GM13977 (cell line): ENCODE results near the gene SF3A1.

Source experiments
- DNase-seq: peaks from one replicate; pipeline ENCODE4 v3.0.0; 2012; ENCODE audit warnings: low spot score
- in situ Hi-C: fragments of 300-500 bp; cut with MboI; formaldehyde crosslinking; loops from one replicate; pipeline ENCODE4 v1.12.0; 2022; ENCODE audit warnings: low sequenced_read_pairs, low pct_unique_long_range_greater_than_20kb, mixed read lengths, inconsistent platforms; ENCODE audit not compliant: unreplicated experiment
- TF ChIP-seq, protein P1 (sequence below): IDR thresholded peaks from 2 replicates; pipeline ENCODE4 v1.5.1; 2012; ENCODE audit warnings: mild to moderate bottlenecking, control low read depth; ENCODE audit not compliant: insufficient read depth; ENCODE audit errors: extremely low read depth, missing control alignments

The SF3A1 gene

DNA sequence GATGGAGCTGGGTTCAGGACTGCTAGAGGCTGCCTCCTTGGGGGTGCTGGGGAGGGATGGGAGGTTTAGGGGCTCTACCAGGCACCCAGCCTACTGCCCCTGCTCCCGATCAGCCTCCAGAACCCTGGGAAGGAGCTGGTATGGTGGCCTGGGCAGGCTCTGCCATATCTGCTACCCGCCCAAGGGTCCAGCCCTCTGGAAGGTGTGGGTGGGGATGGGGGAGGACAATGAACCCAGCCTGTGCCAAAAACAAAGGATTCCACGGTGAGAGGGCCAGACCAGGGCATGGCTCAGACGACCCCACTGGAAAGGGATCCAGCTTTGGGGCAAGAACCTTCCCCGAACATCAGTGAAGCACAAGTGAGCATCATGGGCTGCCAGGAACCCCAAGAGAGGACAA, 70.4 kb downstream of the SF3A1 start:
- in situ Hi-C loops = loop anchor here (10.0 kb wide), 1 partner anchor 98 kb away; the partner anchor contains the start of gene RNF215
- no peak for DNase-seq
- TF ChIP-seq, protein P1, sequence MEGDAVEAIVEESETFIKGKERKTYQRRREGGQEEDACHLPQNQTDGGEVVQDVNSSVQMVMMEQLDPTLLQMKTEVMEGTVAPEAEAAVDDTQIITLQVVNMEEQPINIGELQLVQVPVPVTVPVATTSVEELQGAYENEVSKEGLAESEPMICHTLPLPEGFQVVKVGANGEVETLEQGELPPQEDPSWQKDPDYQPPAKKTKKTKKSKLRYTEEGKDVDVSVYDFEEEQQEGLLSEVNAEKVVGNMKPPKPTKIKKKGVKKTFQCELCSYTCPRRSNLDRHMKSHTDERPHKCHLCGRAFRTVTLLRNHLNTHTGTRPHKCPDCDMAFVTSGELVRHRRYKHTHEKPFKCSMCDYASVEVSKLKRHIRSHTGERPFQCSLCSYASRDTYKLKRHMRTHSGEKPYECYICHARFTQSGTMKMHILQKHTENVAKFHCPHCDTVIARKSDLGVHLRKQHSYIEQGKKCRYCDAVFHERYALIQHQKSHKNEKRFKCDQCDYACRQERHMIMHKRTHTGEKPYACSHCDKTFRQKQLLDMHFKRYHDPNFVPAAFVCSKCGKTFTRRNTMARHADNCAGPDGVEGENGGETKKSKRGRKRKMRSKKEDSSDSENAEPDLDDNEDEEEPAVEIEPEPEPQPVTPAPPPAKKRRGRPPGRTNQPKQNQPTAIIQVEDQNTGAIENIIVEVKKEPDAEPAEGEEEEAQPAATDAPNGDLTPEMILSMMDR = no peak

DNA sequence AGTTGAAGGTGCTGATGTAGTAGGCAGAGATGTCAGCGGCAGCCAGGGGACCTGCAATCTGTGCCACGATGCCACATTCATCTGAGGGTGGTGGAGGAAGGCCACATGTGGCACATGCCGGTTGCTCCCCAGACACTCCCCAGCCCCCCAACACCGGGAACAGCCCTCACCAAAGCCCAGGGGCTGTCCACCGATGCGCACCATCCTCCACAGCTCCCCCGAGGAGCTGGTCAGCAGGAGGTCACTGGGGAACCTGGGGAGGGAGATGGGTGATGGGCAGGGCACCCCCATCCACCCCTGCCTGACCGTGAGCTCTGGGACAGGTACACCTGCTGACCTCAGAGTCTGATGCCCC, 70.9 kb downstream of the SF3A1 start:
- no peak for DNase-seq
- in situ Hi-C loops = loop anchor here (10.0 kb wide), 1 partner anchor 99 kb away; the partner anchor contains the start of gene RNF215
- TF ChIP-seq, protein P1 = no peak

DNA sequence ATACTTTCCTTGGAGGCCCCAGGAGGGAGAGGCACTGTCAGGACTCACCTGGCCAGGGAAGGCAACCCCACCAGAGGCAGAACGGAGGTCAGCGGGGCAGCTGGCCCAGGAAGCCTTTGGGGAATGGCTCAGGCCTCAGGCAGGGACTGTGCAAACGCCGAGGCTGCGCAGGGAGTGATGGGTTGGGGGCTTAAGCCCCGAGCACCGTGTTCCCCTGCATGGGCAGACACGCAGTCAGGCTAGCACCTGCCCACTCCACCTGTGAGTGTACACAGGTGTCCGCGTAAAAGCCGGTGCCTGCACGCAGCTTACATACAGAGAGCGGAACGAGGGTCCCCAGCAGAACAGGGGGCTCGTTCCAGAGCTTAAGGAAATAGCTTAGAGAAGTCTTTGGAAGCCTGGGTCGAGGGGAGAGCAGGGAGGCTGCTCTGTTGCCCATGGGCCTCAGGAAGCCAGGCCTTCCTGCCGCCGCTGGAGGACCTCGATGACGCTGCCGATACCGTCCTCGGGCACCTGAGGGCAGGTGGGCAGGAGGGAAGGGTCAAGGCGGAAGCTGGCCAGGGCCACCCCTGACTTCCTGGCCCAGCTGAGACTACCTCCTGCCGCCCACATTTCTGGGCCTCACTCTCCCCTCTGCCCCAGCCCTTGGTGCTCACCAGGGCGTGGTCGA, 71.4 kb downstream of the SF3A1 start:
- in situ Hi-C loops = loop anchor here (10.0 kb wide), 1 partner anchor 99 kb away; the partner anchor contains the start of gene RNF215
- TF ChIP-seq, protein P1 = no peak

DNA sequence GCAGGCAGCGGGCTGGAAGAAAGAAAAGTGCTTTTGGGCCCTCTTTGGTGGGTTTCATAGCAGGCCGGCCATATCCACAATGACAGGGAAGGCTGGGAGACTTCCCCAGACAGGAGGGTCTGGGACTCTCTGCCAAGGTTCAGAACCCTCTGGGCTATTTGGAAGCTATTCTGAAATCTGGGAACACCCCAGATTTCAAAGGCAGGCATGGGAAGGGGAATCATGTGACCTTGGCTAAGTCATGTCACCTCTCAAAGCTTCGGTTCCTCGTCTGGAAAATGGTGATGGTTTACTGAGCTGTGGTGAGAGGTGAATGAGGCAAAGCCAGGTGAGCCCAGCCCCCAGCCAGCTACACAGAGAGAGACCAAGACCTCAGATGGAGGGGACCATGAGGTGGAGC, 72.0 kb downstream of the SF3A1 start:
- DNase-seq = no peak
- in situ Hi-C loops = loop anchor here (10.0 kb wide), 1 partner anchor 100 kb away; the partner anchor contains the start of gene RNF215
- TF ChIP-seq, protein P1 = no peak

More for the DNA sequence above, 71.4 kb downstream of the SF3A1 start:
- no peak for DNase-seq

DNA sequence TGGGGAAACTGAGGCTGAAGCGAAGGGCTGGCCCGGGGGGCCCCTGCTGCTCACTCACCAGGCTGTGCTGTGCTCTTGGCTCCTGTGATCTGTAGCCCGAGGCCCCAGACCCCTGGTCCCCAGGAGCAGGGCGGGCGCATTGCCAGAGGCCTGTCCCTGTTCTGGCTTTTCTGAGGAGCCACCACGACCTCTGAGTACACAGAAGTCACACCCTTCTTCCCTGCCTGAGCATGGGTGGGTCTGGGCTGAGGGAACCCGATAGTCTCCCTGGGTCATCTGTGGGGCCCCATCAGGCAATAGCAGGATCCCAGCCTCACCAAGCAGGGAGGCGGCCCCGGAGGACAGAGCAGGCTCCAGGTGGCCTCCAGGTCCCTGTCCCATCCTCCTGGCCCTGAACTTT, 72.5 kb downstream of the SF3A1 start:
- DNase-seq = no peak
- in situ Hi-C loops = loop anchor here (10.0 kb wide), 1 partner anchor 101 kb away; the partner anchor contains the start of gene RNF215
- TF ChIP-seq, protein P1 = no peak

DNA sequence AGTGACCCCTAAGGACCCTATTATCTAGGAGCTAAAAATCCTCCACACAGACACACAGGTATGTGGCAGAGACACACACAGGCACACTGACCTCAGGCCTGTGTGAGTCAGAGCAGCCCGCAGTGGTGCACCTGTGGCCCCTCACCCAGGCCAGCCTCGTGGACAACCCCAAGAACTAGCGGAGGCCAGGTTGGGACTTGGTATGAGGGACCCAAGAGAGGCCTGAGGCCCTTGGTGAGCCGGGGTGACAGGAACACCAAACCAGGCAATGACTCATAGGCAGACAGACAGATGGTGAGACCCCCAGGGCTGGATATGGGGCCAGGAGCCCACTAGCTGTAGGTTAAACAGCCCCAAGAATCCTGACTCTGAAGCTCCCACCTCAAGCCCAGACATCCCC, 73.4 kb downstream of the SF3A1 start:
- TF ChIP-seq, protein P1 = no peak
- no peak for DNase-seq
- in situ Hi-C loops = loop anchor here (10.0 kb wide), 1 partner anchor 101 kb away; the partner anchor contains the start of gene RNF215
